ENCODE measurements around the gene HIPK2.

DNA sequence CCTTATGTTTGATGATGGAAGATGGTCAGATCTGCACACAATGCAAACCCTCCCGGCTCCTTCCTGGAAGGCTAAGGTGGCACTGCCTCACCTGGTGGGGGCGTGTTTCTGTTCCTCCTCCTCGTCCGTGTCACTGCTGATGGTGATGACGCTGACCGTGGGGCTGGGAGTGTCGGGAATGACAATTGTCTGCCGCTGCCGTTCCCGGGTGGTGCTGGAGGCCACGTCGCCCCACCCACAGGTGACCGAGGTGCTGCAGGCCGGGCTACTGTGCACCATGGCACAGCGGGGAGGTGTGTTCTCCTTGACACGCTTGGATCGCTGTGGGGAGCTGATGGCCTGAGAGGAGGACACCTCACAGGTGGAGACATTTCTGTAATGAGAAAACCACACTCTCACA lies 181.2 kb downstream of the HIPK2 start:
- TF ChIP-seq GATA2 (IDR thresholded peaks at IDR 0.05; ENCODE audit: low read depth, low read length) (no peak), GATA3 (IDR thresholded peaks at IDR 0.05; ENCODE audit: low read depth, low read length) (no peak)
